ENCODE data around the gene PM20D2.

Gene PM20D2

GRCh38 chr6:89204096-89204495, 58.2 kb downstream of the PM20D2 start:
- DNase-seq (ENCODE audit: low spot score): no peak

DNA sequence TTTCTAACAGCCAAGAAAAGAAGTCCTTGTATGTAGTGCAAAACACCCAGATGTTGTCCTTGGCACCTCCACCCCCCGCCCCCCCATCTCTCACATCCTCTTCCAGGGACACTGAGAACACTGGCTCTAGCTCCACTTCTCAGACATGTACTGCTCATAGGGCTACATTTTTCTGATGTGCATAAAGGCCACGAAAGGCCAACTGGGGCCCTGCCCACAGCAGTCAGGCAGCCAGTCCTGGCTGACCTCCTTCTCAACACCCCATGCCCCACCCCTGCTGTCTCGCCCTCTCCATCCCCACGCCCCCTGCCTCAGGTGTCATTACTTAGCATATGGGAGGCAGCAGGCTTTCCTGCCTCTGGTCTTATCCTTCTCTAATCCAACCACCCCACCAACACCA, 60.0 kb downstream of the PM20D2 start:
- DNase-seq (ENCODE audit: low spot score): no peak

DNA sequence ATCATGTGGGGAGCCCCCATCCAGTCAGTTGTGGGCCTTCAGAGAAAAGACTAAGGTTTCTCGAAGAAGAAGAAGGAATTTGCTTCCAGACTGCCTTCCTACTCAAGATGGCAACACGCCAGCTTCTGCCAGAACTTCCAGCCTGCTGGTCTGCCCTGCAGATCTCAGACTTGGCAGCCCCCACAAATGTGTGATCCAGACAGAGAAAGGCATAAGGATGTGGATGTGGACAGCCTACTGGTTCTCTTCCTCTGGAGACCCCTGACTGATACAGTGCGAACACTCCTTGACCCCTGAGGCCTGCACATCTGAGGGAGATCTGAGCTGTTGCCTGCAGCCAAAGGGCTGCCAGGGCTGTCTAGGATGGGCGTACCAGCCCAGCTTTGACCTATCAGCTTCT, 62.7 kb downstream of the PM20D2 start:
- DNase-seq (ENCODE audit: low spot score): no peak

DNA sequence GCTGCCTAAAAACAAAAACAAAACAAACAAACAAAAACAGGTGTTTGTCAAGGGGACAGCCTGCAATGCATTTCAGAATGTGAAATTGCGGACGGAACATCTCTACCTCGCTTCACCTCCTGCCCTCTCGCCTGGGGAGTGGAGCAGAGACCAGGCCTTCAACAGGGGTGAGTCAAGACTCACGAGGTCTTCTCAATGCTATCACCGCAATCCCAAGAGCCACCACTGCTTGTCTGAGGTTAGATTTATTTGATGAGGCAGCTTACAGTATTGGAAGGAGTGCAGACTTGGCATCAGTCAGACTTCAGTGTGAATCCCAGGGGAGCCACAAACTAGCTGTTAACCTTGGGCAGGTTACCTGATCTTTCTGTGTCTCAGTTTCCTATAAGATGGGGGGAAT, 63.6 kb downstream of the PM20D2 start:
- DNase-seq (ENCODE audit: low spot score): no peak

DNA sequence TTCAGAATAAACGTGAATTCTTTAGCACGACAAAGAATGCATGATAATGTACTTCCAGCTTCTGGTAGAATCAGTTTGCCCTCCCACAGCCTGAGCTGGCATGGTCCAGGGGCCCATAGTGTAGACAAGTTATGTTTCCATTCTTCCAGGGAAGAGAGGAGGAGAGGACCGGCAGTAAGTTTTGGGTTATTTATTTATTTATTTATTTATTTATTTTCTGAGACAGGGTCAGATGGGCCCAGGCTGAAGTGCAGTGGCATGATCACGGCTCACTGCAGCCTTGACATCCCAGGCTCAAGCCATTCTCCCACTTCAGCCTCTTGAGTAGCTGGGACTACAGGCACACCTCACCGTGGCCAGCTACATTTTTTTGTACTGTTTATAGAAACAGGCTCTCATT, 66.6 kb downstream of the PM20D2 start:
- DNase-seq (ENCODE audit: low spot score): no peak

DNA sequence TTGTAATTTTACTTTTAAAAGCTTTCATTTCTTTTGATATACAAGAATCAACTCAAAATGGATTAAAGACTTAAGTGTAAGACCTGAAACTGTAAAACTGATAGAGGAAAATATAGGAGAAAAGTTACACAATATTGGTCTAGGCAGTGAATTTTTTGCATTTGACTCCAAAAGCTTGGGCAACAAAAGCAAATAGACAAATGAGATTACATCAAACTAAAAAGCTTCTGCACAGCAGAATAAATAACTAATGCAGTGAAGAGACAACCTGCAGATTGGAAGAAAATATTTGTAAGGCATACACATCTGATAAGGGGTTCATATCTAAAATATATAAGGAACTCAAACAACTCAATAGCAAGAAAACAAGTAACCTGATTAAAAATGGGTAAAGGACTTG, 68.3 kb downstream of the PM20D2 start:
- no peak for DNase-seq (ENCODE audit: low spot score)
